PC-9 (cell line): ENCODE measurements around the gene RAB9B. TPM values are rescaled to one million over a fixed set of nuclear protein-coding genes. Genes with fewer than 3 reads are reported as not detected.

Experiments
- BruUV-seq: library from RNA; stranded (reverse); fragments of 400-500 nt; replicated peaks from 2 replicates; lab custom pipeline; 2021; lab: Mats Ljungman, UMichigan
- CTCF ChIA-PET: fragments of 300-600 bp; sonication (Branson Sonifier 250); formaldehyde crosslinking; loops from one replicate; lab custom pipeline; 2022; ENCODE audit warnings: antibody characterized with exemption; lab: Charles Lee
- POLR2A ChIA-PET: fragments of 300-600 bp; sonication (Branson Sonifier 250); formaldehyde crosslinking; loops from one replicate; lab custom pipeline; 2022; ENCODE audit warnings: antibody characterized with exemption; ENCODE audit not compliant: unreplicated experiment; lab: Charles Lee
- DNase-seq, 2 experiments: peaks; one replicate each; pipeline versions ENCODE4 v3.0.0 to v3.0.0-alpha.2; 2015 to 2022; ENCODE audit warnings: mixed read lengths in 1 of 2
- H2AFZ ChIP-seq: fragments of 200-600 bp; sonication (generic); 2 replicates; pipeline ENCODE4 v1.8.1; 2017; ENCODE audit warnings: antibody characterized with exemption
- H3F3A ChIP-seq: fragments of 200-600 bp; sonication (generic); 2 replicates; pipeline ENCODE4 v1.8.1; 2017; ENCODE audit warnings: antibody characterized with exemption, mild to moderate bottlenecking, low read depth; ENCODE audit not compliant: insufficient read depth
- H3K27ac ChIP-seq: fragments of 200-600 bp; sonication (generic); 2 replicates; pipeline ENCODE4 v1.6.1; 2016; ENCODE audit warnings: mixed run types
- H3K27me3 ChIP-seq: fragments of 200-600 bp; sonication (generic); 2 replicates; pipeline ENCODE4 v1.6.1; 2016; ENCODE audit warnings: low read depth, mixed run types; ENCODE audit not compliant: insufficient read depth
- H3K36me3 ChIP-seq: fragments of 200-600 bp; sonication (generic); 2 replicates; pipeline ENCODE4 v1.6.1; 2016; ENCODE audit warnings: low read depth, mixed run types
- H3K4me1 ChIP-seq: fragments of 200-600 bp; sonication (generic); replicated peaks from 2 replicates; pipeline ENCODE4 v1.6.1; 2016; ENCODE audit warnings: mixed run types; ENCODE audit not compliant: insufficient read depth
- H3K4me2 ChIP-seq: fragments of 200-600 bp; sonication (generic); 2 replicates; pipeline ENCODE4 v1.6.1; 2017; ENCODE audit warnings: mixed run types
- H3K4me3 ChIP-seq: fragments of 200-600 bp; sonication (generic); 2 replicates; pipeline ENCODE4 v1.6.1; 2016; ENCODE audit warnings: mixed run types
- H3K79me2 ChIP-seq: fragments of 200-600 bp; sonication (generic); 2 replicates; pipeline ENCODE4 v1.6.1; 2017; ENCODE audit warnings: low read depth, mixed run types
- H3K9me2 ChIP-seq: fragments of 200-600 bp; sonication (generic); 2 replicates; pipeline ENCODE4 v1.8.1; 2017; ENCODE audit warnings: mild to moderate bottlenecking; ENCODE audit not compliant: insufficient read depth
- H3K9me3 ChIP-seq: fragments of 200-600 bp; sonication (generic); 2 replicates; pipeline ENCODE4 v1.8.1; 2016; ENCODE audit warnings: low read depth; ENCODE audit not compliant: insufficient read depth
- H4K20me1 ChIP-seq: fragments of 200-600 bp; sonication (generic); 2 replicates; pipeline ENCODE4 v1.8.1; 2017; ENCODE audit not compliant: insufficient read depth
- CTCF ChIP-seq: fragments of 200-600 bp; sonication (generic); conservative IDR thresholded peaks from 2 replicates; pipeline ENCODE4 v1.6.1; 2017; ENCODE audit warnings: mixed run types, antibody characterized with exemption, mild to moderate bottlenecking, moderate library complexity
- EZH2 ChIP-seq: fragments of 200-600 bp; sonication (generic); IDR thresholded peaks from 2 replicates; pipeline ENCODE4 v1.8.0; 2017; ENCODE audit warnings: antibody characterized with exemption, low read depth
- intact Hi-C: fragments of 100-400 bp; cut with micrococcal nuclease; formaldehyde crosslinking; loops from one replicate; pipeline ENCODE4 v1.10.0; 2022; ENCODE audit not compliant: unreplicated experiment
- total RNA-seq: library from RNA; stranded (reverse); gene quantifications from 2 replicates; pipeline ENCODE4 v1.2.3, GENCODE V29; 2021

Gene RAB9B
- total RNA-seq, 1 experiment from 2014 or later = not detected

GRCh38 chrX:103861200-103861599 lies 29.1 kb upstream of the RAB9B start:
- ChIA-PET CTCF (no interaction called here), POLR2A (no interaction called here)
- intact Hi-C loops = no loop called here
- Histone ChIP-seq H3K4me2 (no peak overlapping the region), H2AFZ (no peak overlapping the region), H3K4me3 (no peak overlapping the region), H3F3A (no peaks in the 10 kb centered on the region), H4K20me1 (no peaks in the 10 kb centered on the region), H3K27me3 (0 out of 2 replicates have a peak, but pooled peaks cover 17% of the 10 kb centered on the region), H3K9me3 (no peaks in the 10 kb centered on the region), H3K36me3 (no peaks in the 10 kb centered on the region), H3K9me2 (no peaks in the 10 kb centered on the region), H3K4me1 (no peaks in the 10 kb centered on the region), H3K27ac (no peak overlapping the region), H3K79me2 (no peaks in the 10 kb centered on the region)
- TF ChIP-seq EZH2 (no peak), CTCF (no peak)
- no peak for DNase-seq
- BruUV-seq = no TSS peak

GRCh38 chrX:103849558-103849957 lies 17.5 kb upstream of the RAB9B start:
- TF ChIP-seq CTCF = no peak
- no peak for TF ChIP-seq EZH2
- intact Hi-C loops = no loop called here

GRCh38 chrX:103847174-103847870 lies 15.3 kb upstream of the RAB9B start:
- Histone ChIP-seq H3K79me2 (no peaks in the 10 kb centered on the region), H3K4me2 (no peak overlapping the region), H3K36me3 (no peaks in the 10 kb centered on the region), H3K9me3 (no peaks in the 10 kb centered on the region), H3K27me3 (0 out of 2 replicates have a peak, but pooled peaks cover 5% of the 10 kb centered on the region), H3K9me2 (no peaks in the 10 kb centered on the region), H3K27ac (no peak overlapping the region), H3F3A (no peaks in the 10 kb centered on the region), H2AFZ (no peak overlapping the region), H3K4me3 (no peak overlapping the region), H4K20me1 (no peaks in the 10 kb centered on the region), H3K4me1 (no peaks in the 10 kb centered on the region)
- no peak for TF ChIP-seq CTCF
- no peak for TF ChIP-seq EZH2
- no TSS peak for BruUV-seq
- intact Hi-C loops = no loop called here
- CTCF ChIA-PET = no interaction called here
- no peak for DNase-seq
- POLR2A ChIA-PET = no interaction called here

More at GRCh38 chrX:103849558-103849957, 17.5 kb upstream of the RAB9B start:
- BruUV-seq = no TSS peak
- Histone ChIP-seq H3K9me3 (no peaks in the 10 kb centered on the region), H3F3A (no peaks in the 10 kb centered on the region), H4K20me1 (no peaks in the 10 kb centered on the region), H3K36me3 (no peaks in the 10 kb centered on the region), H3K4me2 (no peak overlapping the region), H3K4me1 (no peaks in the 10 kb centered on the region), H3K4me3 (no peak overlapping the region), H3K27ac (no peak overlapping the region), H3K9me2 (no peaks in the 10 kb centered on the region), H3K27me3 (0 out of 2 replicates have a peak, but pooled peaks cover 5% of the 10 kb centered on the region), H2AFZ (no peak overlapping the region), H3K79me2 (no peaks in the 10 kb centered on the region)
- ChIA-PET CTCF (no interaction called here), POLR2A (no interaction called here)
- no peak for DNase-seq
